GM12878 (cell line): ENCODE data around the gene ZFP36.

Source experiments
- BRCA1 ChIP-seq: IDR thresholded peaks from 2 replicates; pipeline ENCODE4 v1.6.1; 2011; ENCODE audit warnings: low read depth, low read length, improper control_type of control experiment
- CHD4 ChIP-seq: fragments of 200-600 bp; sonication (generic); IDR thresholded peaks from 2 replicates; pipeline ENCODE4 v1.6.1; 2016; ENCODE audit warnings: mild to moderate bottlenecking
- CTCF ChIP-seq, 3 experiments: IDR thresholded peaks in 2 of 3; conservative IDR thresholded peaks in 1 of 3; 2 replicates each; pipeline ENCODE4 v1.5.1; 2011; ENCODE audit warnings: low read depth in 3 of 3, low read length in 3 of 3, mild to moderate bottlenecking in 3 of 3, control low read depth in 2 of 3, moderate library complexity in 2 of 3, inconsistent platforms in 1 of 3, mixed read lengths in 1 of 3; ENCODE audit not compliant: control insufficient read depth in 2 of 3, insufficient read depth in 1 of 3; ENCODE audit errors: extremely low read depth in 1 of 3
- HDGF ChIP-seq: fragments of 450-650 bp; IDR thresholded peaks from 2 replicates; pipeline ENCODE4 v1.6.1; 2016; ENCODE audit warnings: antibody characterized with exemption
- PBX3 ChIP-seq: IDR thresholded peaks from 2 replicates; pipeline ENCODE4 v1.6.1; 2011; ENCODE audit warnings: mild to moderate bottlenecking, low read depth, low read length, moderate library complexity; ENCODE audit not compliant: insufficient replicate concordance
- POLR2AphosphoS2 ChIP-seq: IDR thresholded peaks from 2 replicates; pipeline ENCODE4 v1.6.1; 2011; ENCODE audit warnings: low read depth, mild to moderate bottlenecking, low read length, improper control_type of control experiment, moderate library complexity
- POLR2AphosphoS5 ChIP-seq: IDR thresholded peaks from 2 replicates; pipeline ENCODE4 v1.6.1; 2011; ENCODE audit warnings: mild to moderate bottlenecking, low read length, inconsistent platforms
- PRDM15 ChIP-seq: fragments of 450-650 bp; formaldehyde crosslinking; IDR thresholded peaks from 2 replicates; pipeline ENCODE4 v1.4.0; 2020; ENCODE audit warnings: mild to moderate bottlenecking, moderate library complexity
- SIX5 ChIP-seq: IDR thresholded peaks from 2 replicates; pipeline ENCODE4 v1.6.1; 2011; ENCODE audit warnings: mild to moderate bottlenecking, low read depth, low read length, moderate library complexity; ENCODE audit not compliant: severe bottlenecking
- SPI1 ChIP-seq: IDR thresholded peaks from 2 replicates; pipeline ENCODE4 v1.6.1; 2011; ENCODE audit warnings: low read depth, mild to moderate bottlenecking, low read length, moderate library complexity, borderline replicate concordance; ENCODE audit not compliant: insufficient read depth
- ZNF274 ChIP-seq: IDR thresholded peaks from one replicate; pipeline ENCODE4 v1.8.0; 2011; ENCODE audit not compliant: insufficient read length, insufficient read depth

- TF ChIP-seq SIX5 (no peak), POLR2AphosphoS5 (no peak), HDGF (no peak), SPI1 (no peak), CTCF (IDR thresholded peaks at IDR 0.05 in 2 of 3, conservative IDR thresholded peaks at IDR 0.05 in 1 of 3; ENCODE audit: control insufficient read depth in 2 of 3, extremely low read depth in 1 of 3, insufficient read depth in 1 of 3, low read depth in 3 of 3, low read length in 3 of 3) (no peak), ZNF274 (no peak), PBX3 (no peak), CHD4 (no peak), POLR2AphosphoS2 (no peak), BRCA1 (no peak), PRDM15 (no peak)
Measured at GRCh38 chr19:39419003-39419402, 12.4 kb downstream of the ZFP36 start.
